ENCODE data around the gene RNGTT.

GRCh38 chr6:88566746-88567534 is 396.5 kb downstream of the RNGTT start:
- TF ChIP-seq CTCF (IDR thresholded peaks at IDR 0.05; ENCODE audit: poor library complexity): no peak
- no peak for TF ChIP-seq EZH2 (IDR thresholded peaks at IDR 0.05; ENCODE audit: borderline replicate concordance)

Data from hepatocyte (in vitro differentiated cells).